Measurements from ENCODE around the gene FYCO1.

FYCO1 gene

DNA sequence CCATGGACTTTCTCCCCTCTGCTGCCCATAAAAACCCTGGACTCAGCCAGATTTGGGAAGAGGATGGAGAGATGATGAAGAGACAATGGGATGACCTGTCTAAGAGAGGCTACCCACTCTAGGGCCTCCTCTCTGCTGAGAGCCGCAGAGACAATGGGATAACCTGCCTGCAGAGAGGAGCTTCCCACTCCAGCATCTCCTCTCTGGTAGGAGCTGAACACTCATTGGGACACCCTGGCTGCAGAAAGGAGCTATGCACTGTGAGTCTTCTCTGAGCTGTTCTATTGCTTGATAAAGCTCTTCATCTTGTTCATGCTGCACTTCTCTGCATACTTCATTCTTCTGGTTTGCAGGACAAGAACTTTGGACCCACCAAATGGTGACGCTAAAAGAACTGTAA is 36.1 kb upstream of the FYCO1 start:
- TF ChIP-seq SPI1 (IDR thresholded peaks at IDR 0.05; ENCODE audit: borderline replicate concordance, low read depth): no peak
- TF ChIP-seq, protein P1, sequence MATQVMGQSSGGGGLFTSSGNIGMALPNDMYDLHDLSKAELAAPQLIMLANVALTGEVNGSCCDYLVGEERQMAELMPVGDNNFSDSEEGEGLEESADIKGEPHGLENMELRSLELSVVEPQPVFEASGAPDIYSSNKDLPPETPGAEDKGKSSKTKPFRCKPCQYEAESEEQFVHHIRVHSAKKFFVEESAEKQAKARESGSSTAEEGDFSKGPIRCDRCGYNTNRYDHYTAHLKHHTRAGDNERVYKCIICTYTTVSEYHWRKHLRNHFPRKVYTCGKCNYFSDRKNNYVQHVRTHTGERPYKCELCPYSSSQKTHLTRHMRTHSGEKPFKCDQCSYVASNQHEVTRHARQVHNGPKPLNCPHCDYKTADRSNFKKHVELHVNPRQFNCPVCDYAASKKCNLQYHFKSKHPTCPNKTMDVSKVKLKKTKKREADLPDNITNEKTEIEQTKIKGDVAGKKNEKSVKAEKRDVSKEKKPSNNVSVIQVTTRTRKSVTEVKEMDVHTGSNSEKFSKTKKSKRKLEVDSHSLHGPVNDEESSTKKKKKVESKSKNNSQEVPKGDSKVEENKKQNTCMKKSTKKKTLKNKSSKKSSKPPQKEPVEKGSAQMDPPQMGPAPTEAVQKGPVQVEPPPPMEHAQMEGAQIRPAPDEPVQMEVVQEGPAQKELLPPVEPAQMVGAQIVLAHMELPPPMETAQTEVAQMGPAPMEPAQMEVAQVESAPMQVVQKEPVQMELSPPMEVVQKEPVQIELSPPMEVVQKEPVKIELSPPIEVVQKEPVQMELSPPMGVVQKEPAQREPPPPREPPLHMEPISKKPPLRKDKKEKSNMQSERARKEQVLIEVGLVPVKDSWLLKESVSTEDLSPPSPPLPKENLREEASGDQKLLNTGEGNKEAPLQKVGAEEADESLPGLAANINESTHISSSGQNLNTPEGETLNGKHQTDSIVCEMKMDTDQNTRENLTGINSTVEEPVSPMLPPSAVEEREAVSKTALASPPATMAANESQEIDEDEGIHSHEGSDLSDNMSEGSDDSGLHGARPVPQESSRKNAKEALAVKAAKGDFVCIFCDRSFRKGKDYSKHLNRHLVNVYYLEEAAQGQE (IDR thresholded peaks at IDR 0.05; ENCODE audit: insufficient replicate concordance, low read depth): no peak
- no peak for TF ChIP-seq GABPA (IDR thresholded peaks at IDR 0.05; ENCODE audit: low read depth)
- no peak for TF ChIP-seq POLR2AphosphoS5 (IDR thresholded peaks at IDR 0.05; ENCODE audit: low read depth)
- TF ChIP-seq, protein P2, sequence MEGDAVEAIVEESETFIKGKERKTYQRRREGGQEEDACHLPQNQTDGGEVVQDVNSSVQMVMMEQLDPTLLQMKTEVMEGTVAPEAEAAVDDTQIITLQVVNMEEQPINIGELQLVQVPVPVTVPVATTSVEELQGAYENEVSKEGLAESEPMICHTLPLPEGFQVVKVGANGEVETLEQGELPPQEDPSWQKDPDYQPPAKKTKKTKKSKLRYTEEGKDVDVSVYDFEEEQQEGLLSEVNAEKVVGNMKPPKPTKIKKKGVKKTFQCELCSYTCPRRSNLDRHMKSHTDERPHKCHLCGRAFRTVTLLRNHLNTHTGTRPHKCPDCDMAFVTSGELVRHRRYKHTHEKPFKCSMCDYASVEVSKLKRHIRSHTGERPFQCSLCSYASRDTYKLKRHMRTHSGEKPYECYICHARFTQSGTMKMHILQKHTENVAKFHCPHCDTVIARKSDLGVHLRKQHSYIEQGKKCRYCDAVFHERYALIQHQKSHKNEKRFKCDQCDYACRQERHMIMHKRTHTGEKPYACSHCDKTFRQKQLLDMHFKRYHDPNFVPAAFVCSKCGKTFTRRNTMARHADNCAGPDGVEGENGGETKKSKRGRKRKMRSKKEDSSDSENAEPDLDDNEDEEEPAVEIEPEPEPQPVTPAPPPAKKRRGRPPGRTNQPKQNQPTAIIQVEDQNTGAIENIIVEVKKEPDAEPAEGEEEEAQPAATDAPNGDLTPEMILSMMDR (IDR thresholded peaks at IDR 0.05; ENCODE audit: insufficient read depth, low read length): no peak
- no peaks in the 10 kb centered on the region for H3K27me3 ChIP-seq (ENCODE audit: insufficient read depth, poor library complexity, severe bottlenecking)
- DNase-seq (ENCODE audit: low read depth in 1 of 2, low spot score in 1 of 2): no peak
- H3K27ac ChIP-seq (replicated peaks): no peak overlapping the region
- no peak overlapping the region for H3K4me3 ChIP-seq (replicated peaks; ENCODE audit: insufficient read depth, low read length)

DNA sequence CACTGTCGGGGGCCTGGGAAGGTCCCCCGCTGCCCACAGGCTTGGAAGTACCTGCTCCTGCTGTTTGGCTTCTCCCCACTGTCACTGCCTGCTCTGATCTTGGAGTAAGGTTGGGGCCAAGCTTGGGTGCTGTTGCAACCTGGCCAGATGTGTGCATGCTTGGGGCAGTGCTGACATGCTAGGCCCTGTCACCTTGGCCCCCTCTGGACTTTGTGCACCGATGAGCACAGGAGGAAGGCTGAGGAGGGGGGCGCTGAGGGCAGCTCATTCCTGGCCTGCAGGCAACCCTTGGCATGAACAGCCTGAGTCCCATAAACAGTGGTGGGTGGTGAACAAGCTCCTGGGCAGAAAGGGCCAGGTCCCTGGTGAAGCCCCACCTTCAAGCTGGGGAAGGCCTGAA is 35.6 kb upstream of the FYCO1 start:
- no peak overlapping the region for H3K4me3 ChIP-seq (replicated peaks; ENCODE audit: insufficient read depth, low read length)
- no peak overlapping the region for H3K27ac ChIP-seq (replicated peaks)
- DNase-seq (ENCODE audit: low read depth in 1 of 2, low spot score in 1 of 2): no peak
- TF ChIP-seq, protein P1 (IDR thresholded peaks at IDR 0.05; ENCODE audit: insufficient replicate concordance, low read depth): no peak
- no peak for TF ChIP-seq POLR2AphosphoS5 (IDR thresholded peaks at IDR 0.05; ENCODE audit: low read depth)
- TF ChIP-seq GABPA (IDR thresholded peaks at IDR 0.05; ENCODE audit: low read depth): no peak
- no peak for TF ChIP-seq SPI1 (IDR thresholded peaks at IDR 0.05; ENCODE audit: borderline replicate concordance, low read depth)
- TF ChIP-seq, protein P2 (IDR thresholded peaks at IDR 0.05; ENCODE audit: insufficient read depth, low read length): no peak
- H3K27me3 ChIP-seq (ENCODE audit: insufficient read depth, poor library complexity, severe bottlenecking): no peaks in the 10 kb centered on the region

DNA sequence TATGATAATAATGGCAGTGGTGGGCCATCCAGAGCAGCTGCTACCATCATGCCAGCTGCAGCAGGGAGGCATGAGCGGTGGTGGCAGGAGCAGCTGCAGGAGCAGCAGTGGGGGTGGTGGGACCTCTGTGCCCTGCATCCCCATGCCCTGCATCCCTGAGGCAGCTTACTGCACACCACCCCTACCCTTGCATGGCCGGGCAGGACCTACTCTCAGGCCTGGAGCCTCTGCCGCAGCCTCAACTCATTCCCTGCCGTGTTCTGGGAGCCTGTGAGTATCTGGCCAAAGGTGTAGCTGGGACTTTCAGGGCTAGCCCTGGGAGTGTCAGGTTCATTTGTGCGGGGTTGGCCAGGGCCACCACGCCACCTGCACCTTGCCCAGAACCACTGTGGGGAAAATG is 35.0 kb upstream of the FYCO1 start:
- no peaks in the 10 kb centered on the region for H3K27me3 ChIP-seq (ENCODE audit: insufficient read depth, poor library complexity, severe bottlenecking)
- no peak for DNase-seq (ENCODE audit: low read depth in 1 of 2, low spot score in 1 of 2)
- no peak overlapping the region for H3K4me3 ChIP-seq (replicated peaks; ENCODE audit: insufficient read depth, low read length)
- no peak overlapping the region for H3K27ac ChIP-seq (replicated peaks)
- TF ChIP-seq, protein P1 (IDR thresholded peaks at IDR 0.05; ENCODE audit: insufficient replicate concordance, low read depth): no peak
- TF ChIP-seq POLR2AphosphoS5 (IDR thresholded peaks at IDR 0.05; ENCODE audit: low read depth): no peak
- no peak for TF ChIP-seq GABPA (IDR thresholded peaks at IDR 0.05; ENCODE audit: low read depth)
- TF ChIP-seq SPI1 (IDR thresholded peaks at IDR 0.05; ENCODE audit: borderline replicate concordance, low read depth): no peak
- TF ChIP-seq, protein P2 (IDR thresholded peaks at IDR 0.05; ENCODE audit: insufficient read depth, low read length): no peak

Data from HL-60 (cell line).